Fibroblast of mammary gland (primary cell): Measurements from ENCODE around the gene ZNF629.

Experiments used
- DNase-seq: peaks from one replicate; pipeline ENCODE4 v3.0.0-alpha.2; 2010; ENCODE audit warnings: low read depth
- H3K4me3 ChIP-seq: 2 replicates; pipeline ENCODE4 v1.5.1; 2011; ENCODE audit warnings: low read depth, mild to moderate bottlenecking, low read length, moderate library complexity; ENCODE audit not compliant: control insufficient read depth
- CTCF ChIP-seq: conservative IDR thresholded peaks from 2 replicates; pipeline ENCODE4 v1.5.1; 2011; ENCODE audit warnings: low read depth, low read length, inconsistent platforms; ENCODE audit not compliant: control insufficient read depth, insufficient read depth

ZNF629 gene

GRCh38 chr16:30773826-30774225, 13.2 kb downstream of the ZNF629 start:
- DNase-seq: no peak
- TF ChIP-seq CTCF: no peak
- H3K4me3 ChIP-seq: no peak overlapping the region

GRCh38 chr16:30771726-30772125, 15.3 kb downstream of the ZNF629 start:
- H3K4me3 ChIP-seq: no peak overlapping the region
- no peak for TF ChIP-seq CTCF
- DNase-seq: no peak

- no peak for DNase-seq
- no peak overlapping the region for H3K4me3 ChIP-seq
- no peak for TF ChIP-seq CTCF
These were observed 17.5 kb downstream of the ZNF629 start for GRCh38 chr16:30769379-30770089.

- no peak overlapping the region for H3K4me3 ChIP-seq
- TF ChIP-seq CTCF: no peak
- no peak for DNase-seq
These were observed 18.3 kb downstream of the ZNF629 start for GRCh38 chr16:30768583-30769181.

- H3K4me3 ChIP-seq: no peak overlapping the region
- DNase-seq: no peak
- TF ChIP-seq CTCF: no peak
These were observed 19.1 kb downstream of the ZNF629 start for GRCh38 chr16:30767767-30768465.

GRCh38 chr16:30766933-30767284, 20.1 kb downstream of the ZNF629 start:
- H3K4me3 ChIP-seq: no peak overlapping the region
- no peak for DNase-seq
- TF ChIP-seq CTCF: no peak
